ENCODE measurements around the gene KATNB1.

KATNB1 gene

GRCh38 chr16:57756424-57757325 is 21.1 kb downstream of the KATNB1 start:
- no peak for DNase-seq (ENCODE audit: low spot score)

- DNase-seq (ENCODE audit: low spot score), result peak; percentile 56
Measured at GRCh38 chr16:57757326-57757786, 21.8 kb downstream of the KATNB1 start.

GRCh38 chr16:57757883-57758282 is 22.3 kb downstream of the KATNB1 start:
- no peak for DNase-seq (ENCODE audit: low spot score)

- DNase-seq (ENCODE audit: low spot score), result no peak
Measured at GRCh38 chr16:57758331-57759117, 23.0 kb downstream of the KATNB1 start.

GRCh38 chr16:57759131-57759530 is 23.6 kb downstream of the KATNB1 start:
- DNase-seq (ENCODE audit: low spot score), result no peak

- DNase-seq (ENCODE audit: low spot score), result no peak
Measured at GRCh38 chr16:57759541-57760356, 24.2 kb downstream of the KATNB1 start.

- DNase-seq (ENCODE audit: low spot score), result no peak
Measured at GRCh38 chr16:57760357-57761160, 25.0 kb downstream of the KATNB1 start.

GRCh38 chr16:57761301-57761700 is 25.7 kb downstream of the KATNB1 start:
- DNase-seq (ENCODE audit: low spot score), result no peak

GRCh38 chr16:57761957-57762356 is 26.4 kb downstream of the KATNB1 start:
- no peak for DNase-seq (ENCODE audit: low spot score)

GRCh38 chr16:57762365-57763040 is 26.9 kb downstream of the KATNB1 start:
- DNase-seq (ENCODE audit: low spot score), result no peak

GRCh38 chr16:57763285-57764005 is 27.9 kb downstream of the KATNB1 start:
- DNase-seq (ENCODE audit: low spot score), result no peak

GRCh38 chr16:57764006-57764340 is 28.4 kb downstream of the KATNB1 start:
- no peak for DNase-seq (ENCODE audit: low spot score)

GRCh38 chr16:57764341-57765159 is 29.0 kb downstream of the KATNB1 start:
- DNase-seq (ENCODE audit: low spot score), result peak; percentile 84

- no peak for DNase-seq (ENCODE audit: low spot score)
Measured at GRCh38 chr16:57765160-57765728, 29.7 kb downstream of the KATNB1 start.

- no peak for DNase-seq (ENCODE audit: low spot score)
Measured at GRCh38 chr16:57766714-57767348, 31.3 kb downstream of the KATNB1 start.

GRCh38 chr16:57769541-57770145 is 34.1 kb downstream of the KATNB1 start:
- DNase-seq (ENCODE audit: low spot score), result no peak

- DNase-seq (ENCODE audit: low spot score), result no peak
Measured at GRCh38 chr16:57770361-57770760, 34.8 kb downstream of the KATNB1 start.

All from SW480 (cell line).